Ovary (tissue), 3 donors: ENCODE results near the gene EIF4EBP3.

Experiments
- POLR2A ChIP-seq: fragments of 450-650 bp; IDR thresholded peaks from one replicate; pipeline ENCODE4 v1.6.1; 2017; ENCODE audit warnings: antibody characterized with exemption, mild to moderate bottlenecking, moderate library complexity
- TF ChIP-seq, protein P1 (sequence below), 3 donors: fragments of 450-650 bp in 2 of 3; fragments of 200-600 bp in 1 of 3; IDR thresholded peaks; one replicate each; pipeline versions ENCODE4 v1.5.1 to v1.8.0; 2016 to 2022; ENCODE audit warnings: antibody characterized with exemption in 3 of 3, mild to moderate bottlenecking in 1 of 3
- donor health status: DM: no; HTN: no; CAD: no.

GRCh38 chr5:140564196-140565023 is 16.9 kb downstream of the EIF4EBP3 start, which contains the start of the genes APBB3 and SLC35A4:
- TF ChIP-seq, protein P1, sequence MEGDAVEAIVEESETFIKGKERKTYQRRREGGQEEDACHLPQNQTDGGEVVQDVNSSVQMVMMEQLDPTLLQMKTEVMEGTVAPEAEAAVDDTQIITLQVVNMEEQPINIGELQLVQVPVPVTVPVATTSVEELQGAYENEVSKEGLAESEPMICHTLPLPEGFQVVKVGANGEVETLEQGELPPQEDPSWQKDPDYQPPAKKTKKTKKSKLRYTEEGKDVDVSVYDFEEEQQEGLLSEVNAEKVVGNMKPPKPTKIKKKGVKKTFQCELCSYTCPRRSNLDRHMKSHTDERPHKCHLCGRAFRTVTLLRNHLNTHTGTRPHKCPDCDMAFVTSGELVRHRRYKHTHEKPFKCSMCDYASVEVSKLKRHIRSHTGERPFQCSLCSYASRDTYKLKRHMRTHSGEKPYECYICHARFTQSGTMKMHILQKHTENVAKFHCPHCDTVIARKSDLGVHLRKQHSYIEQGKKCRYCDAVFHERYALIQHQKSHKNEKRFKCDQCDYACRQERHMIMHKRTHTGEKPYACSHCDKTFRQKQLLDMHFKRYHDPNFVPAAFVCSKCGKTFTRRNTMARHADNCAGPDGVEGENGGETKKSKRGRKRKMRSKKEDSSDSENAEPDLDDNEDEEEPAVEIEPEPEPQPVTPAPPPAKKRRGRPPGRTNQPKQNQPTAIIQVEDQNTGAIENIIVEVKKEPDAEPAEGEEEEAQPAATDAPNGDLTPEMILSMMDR (IDR thresholded peaks at IDR 0.05): peak in 1 of 3 donors; percentile 34
- peak; percentile 91 for TF ChIP-seq POLR2A
